ENCODE data around the gene EIF6. TPM values are rescaled to one million over a fixed set of nuclear protein-coding genes. Genes with fewer than 3 reads are reported as not detected.

Gene EIF6
- total RNA-seq, 1 donor from 2014 or later = 72.6 TPM

GRCh38 chr20:35292504-35293285 is 8.1 kb upstream of the EIF6 start:
- no peaks in the 10 kb centered on the region for H3K4me1 ChIP-seq
- DNase-seq = no peak
- no peak overlapping the region for H3K27ac ChIP-seq
- intact Hi-C loops (cut with DNase I) = no loop called here
- no peaks in the 10 kb centered on the region for H3K9me3 ChIP-seq
- no peak for TF ChIP-seq CTCF (IDR thresholded peaks at IDR 0.05)
- no peak overlapping the region for H3K4me3 ChIP-seq
- H3K27me3 ChIP-seq (ENCODE audit: low read depth) = peaks cover 29% of the 10 kb centered on the region
- ATAC-seq = no peak
- H3K36me3 ChIP-seq = no peaks in the 10 kb centered on the region

GRCh38 chr20:35291654-35292503 is 7.3 kb upstream of the EIF6 start, which contains the start of gene FAM83C:
Gene FAM83C (minus strand): TSS chr20:35292425. CDS start chr20:35292304, 121 bp downstream.
- Histone ChIP-seq H3K4me1 (no peaks in the 10 kb centered on the region), H3K9me3 (no peaks in the 10 kb centered on the region), H3K27me3 (ENCODE audit: low read depth) (peaks cover 29% of the 10 kb centered on the region), H3K4me3 (no peak within 1 kb of the TSS), H3K27ac (no peak within 1 kb of the TSS), H3K36me3 (no peaks in the 10 kb centered on the region)
- intact Hi-C loops (cut with DNase I) = no loop called here
- TF ChIP-seq CTCF (IDR thresholded peaks at IDR 0.05) = no peak
- no peak for ATAC-seq
- no peak for DNase-seq

GRCh38 chr20:35290887-35291417 is 6.4 kb upstream of the EIF6 start:
- no peaks in the 10 kb centered on the region for H3K9me3 ChIP-seq
- H3K4me1 ChIP-seq = no peaks in the 10 kb centered on the region
- DNase-seq (no peak), ATAC-seq (no peak)
- intact Hi-C loops (cut with DNase I) = no loop called here
- no peak overlapping the region for H3K4me3 ChIP-seq
- no peak overlapping the region for H3K27ac ChIP-seq
- peaks cover 24% of the 10 kb centered on the region for H3K27me3 ChIP-seq (ENCODE audit: low read depth)
- H3K36me3 ChIP-seq = no peaks in the 10 kb centered on the region
- no peak for TF ChIP-seq CTCF (IDR thresholded peaks at IDR 0.05)

- H3K9me3 ChIP-seq = no peaks in the 10 kb centered on the region
- peaks cover under 1% of the 10 kb centered on the region for H3K4me1 ChIP-seq
- no peaks in the 10 kb centered on the region for H3K36me3 ChIP-seq
- H3K27ac ChIP-seq = no peak overlapping the region
- intact Hi-C loops (cut with DNase I) = no loop called here
- no peak for ATAC-seq
- DNase-seq = no peak
- H3K4me3 ChIP-seq = no peak overlapping the region
- H3K27me3 ChIP-seq (ENCODE audit: low read depth) = peaks cover 19% of the 10 kb centered on the region
- no peak for TF ChIP-seq CTCF (IDR thresholded peaks at IDR 0.05)
Measured at GRCh38 chr20:35290186-35290886, 5.8 kb upstream of the EIF6 start.

Data from lower lobe of right lung (tissue), 2 donors.